Measurements from ENCODE around the gene LRRC7. TPM values are rescaled to one million over a fixed set of nuclear protein-coding genes. Genes with fewer than 3 reads are reported as not detected.

LRRC7 gene
- total and polyA plus RNA-seq, 4 donors: 6.1 TPM; not detected in 3

- Histone ChIP-seq H3K9ac (ENCODE audit: insufficient read depth in 1 of 2, low read length in 2 of 2) (no peak overlapping the region), H3K27ac (ENCODE audit: low read depth in 1 of 2, low read length in 1 of 2) (no peak overlapping the region), H3K4me3 (no peak overlapping the region), H3K9me3 (ENCODE audit: control insufficient read depth in 4 of 4, insufficient read depth in 3 of 4, low read length in 3 of 4) (no peaks in the 10 kb centered on the region), H3K27me3 (ENCODE audit: control insufficient read depth in 3 of 3, insufficient read depth in 3 of 3, low read length in 2 of 3) (no peaks in the 10 kb centered on the region), H3K4me1 (ENCODE audit: control insufficient read depth in 5 of 5, insufficient read depth in 5 of 5, low read length in 5 of 5) (no peaks in the 10 kb centered on the region), H3K36me3 (ENCODE audit: control insufficient read depth in 4 of 4, insufficient read depth in 4 of 4, low read length in 4 of 4) (no peaks in the 10 kb centered on the region)
- DNase-seq (no peak), ATAC-seq (ENCODE audit: insufficient read depth, low FRiP score) (no peak)
- TF ChIP-seq CTCF (IDR thresholded peaks at IDR 0.05; ENCODE audit: control extremely low read depth, extremely low read depth): no peak
- 90% methylated on average over 1 of the region's 1 CpG for WGBS, 2 donors
Observed at GRCh38 chr1:69750638-69751037, 182.9 kb downstream of the LRRC7 start.

- no peak for TF ChIP-seq CTCF (IDR thresholded peaks at IDR 0.05; ENCODE audit: control extremely low read depth, extremely low read depth)
- Histone ChIP-seq H3K27ac (ENCODE audit: low read depth in 1 of 2, low read length in 1 of 2) (no peak overlapping the region), H3K4me1 (ENCODE audit: control insufficient read depth in 5 of 5, insufficient read depth in 5 of 5, low read length in 5 of 5) (no peaks in the 10 kb centered on the region), H3K36me3 (ENCODE audit: control insufficient read depth in 4 of 4, insufficient read depth in 4 of 4, low read length in 4 of 4) (no peaks in the 10 kb centered on the region), H3K9ac (ENCODE audit: insufficient read depth in 1 of 2, low read length in 2 of 2) (no peak overlapping the region), H3K9me3 (ENCODE audit: control insufficient read depth in 4 of 4, insufficient read depth in 3 of 4, low read length in 3 of 4) (no peaks in the 10 kb centered on the region), H3K27me3 (ENCODE audit: control insufficient read depth in 3 of 3, insufficient read depth in 3 of 3, low read length in 2 of 3) (no peaks in the 10 kb centered on the region), H3K4me3 (no peak overlapping the region)
- DNase-seq (peak in 1 of 3 donors; percentile 38), ATAC-seq (ENCODE audit: insufficient read depth, low FRiP score) (no peak)
- 73 to 80% methylated on average over 2 of the region's 2 CpGs for WGBS, 2 donors
Observed at GRCh38 chr1:69752831-69753230, 185.1 kb downstream of the LRRC7 start.

- TF ChIP-seq CTCF (IDR thresholded peaks at IDR 0.05; ENCODE audit: control extremely low read depth, extremely low read depth): no peak
- no peaks in the 10 kb centered on the region for H3K36me3 ChIP-seq (ENCODE audit: control insufficient read depth in 4 of 4, insufficient read depth in 4 of 4, low read length in 4 of 4)
- no peaks in the 10 kb centered on the region for H3K27me3 ChIP-seq (ENCODE audit: control insufficient read depth in 3 of 3, insufficient read depth in 3 of 3, low read length in 2 of 3)
- H3K4me1 ChIP-seq (ENCODE audit: control insufficient read depth in 5 of 5, insufficient read depth in 5 of 5, low read length in 5 of 5): no peaks in the 10 kb centered on the region
- no peak overlapping the region for H3K4me3 ChIP-seq
- H3K9ac ChIP-seq (ENCODE audit: insufficient read depth in 1 of 2, low read length in 2 of 2): no peak overlapping the region
- H3K27ac ChIP-seq (ENCODE audit: low read depth in 1 of 2, low read length in 1 of 2): no peak overlapping the region
- WGBS, 2 donors: 78 to 88% methylated on average over 3 of the region's 3 CpGs
- no peaks in the 10 kb centered on the region for H3K9me3 ChIP-seq (ENCODE audit: control insufficient read depth in 4 of 4, insufficient read depth in 3 of 4, low read length in 3 of 4)
- ATAC-seq (ENCODE audit: insufficient read depth, low FRiP score) (no peak), DNase-seq (no peak)
Observed at GRCh38 chr1:69754521-69754920, 186.8 kb downstream of the LRRC7 start.

GRCh38 chr1:69755647-69756046 is 187.9 kb downstream of the LRRC7 start:
- no peaks in the 10 kb centered on the region for H3K27me3 ChIP-seq (ENCODE audit: control insufficient read depth in 3 of 3, insufficient read depth in 3 of 3, low read length in 2 of 3)
- no peaks in the 10 kb centered on the region for H3K4me1 ChIP-seq (ENCODE audit: control insufficient read depth in 5 of 5, insufficient read depth in 5 of 5, low read length in 5 of 5)
- no peak for DNase-seq
- no peak for TF ChIP-seq CTCF (IDR thresholded peaks at IDR 0.05; ENCODE audit: control extremely low read depth, extremely low read depth)
- H3K36me3 ChIP-seq (ENCODE audit: control insufficient read depth in 4 of 4, insufficient read depth in 4 of 4, low read length in 4 of 4): no peaks in the 10 kb centered on the region
- 54 to 74% methylated on average over 1 of the region's 1 CpG for WGBS, 2 donors
- no peaks in the 10 kb centered on the region for H3K9me3 ChIP-seq (ENCODE audit: control insufficient read depth in 4 of 4, insufficient read depth in 3 of 4, low read length in 3 of 4)
- no peak overlapping the region for H3K27ac ChIP-seq (ENCODE audit: low read depth in 1 of 2, low read length in 1 of 2)
- no peak overlapping the region for H3K9ac ChIP-seq (ENCODE audit: insufficient read depth in 1 of 2, low read length in 2 of 2)
- no peak overlapping the region for H3K4me3 ChIP-seq
- ATAC-seq (ENCODE audit: insufficient read depth, low FRiP score): no peak

All from lung (tissue), 12 donors.